Neural cell (in vitro differentiated cells): ENCODE data around the gene ZRANB1. TPM values are rescaled to one million over a fixed set of nuclear protein-coding genes. Genes with fewer than 3 reads are reported as not detected.

Experiments
- H2AFZ ChIP-seq: fragments of 200-600, 300-800 bp; sonication (generic), shearing (Covaris generic); 2 replicates; pipeline ENCODE4 v1.6.0; 2014; ENCODE audit warnings: low read depth, mild to moderate bottlenecking, antibody characterized with exemption, low read length, moderate library complexity
- H3F3A ChIP-seq: fragments of 200-600 bp; shearing (Covaris generic); 2 replicates; pipeline ENCODE4 v1.6.1; 2016; ENCODE audit warnings: mild to moderate bottlenecking, moderate library complexity, mixed read lengths, antibody characterized with exemption, low read length; ENCODE audit not compliant: insufficient read depth, poor library complexity, severe bottlenecking
- H3K27ac ChIP-seq: fragments of 200-600, 300-800 bp; sonication (generic), shearing (Covaris generic); 2 replicates; pipeline ENCODE4 v1.5.1; 2014; ENCODE audit warnings: mild to moderate bottlenecking, low read length, moderate library complexity
- H3K27me3 ChIP-seq: fragments of 300-800, 200-600 bp; sonication (generic), shearing (Covaris generic); 2 replicates; pipeline ENCODE4 v1.6.0; 2014; ENCODE audit warnings: mild to moderate bottlenecking, low read depth, low read length, moderate library complexity; ENCODE audit not compliant: insufficient read depth
- H3K36me3 ChIP-seq: fragments of 300-800, 200-600 bp; sonication (generic), shearing (Covaris generic); 2 replicates; pipeline ENCODE4 v1.5.1; 2014; ENCODE audit warnings: mild to moderate bottlenecking, antibody characterized with exemption, low read length, moderate library complexity; ENCODE audit not compliant: insufficient read depth
- H3K4me2 ChIP-seq: fragments of 300-800, 200-600 bp; sonication (generic), shearing (Covaris generic); 2 replicates; pipeline ENCODE4 v1.6.0; 2014; ENCODE audit warnings: mild to moderate bottlenecking, low read length
- H3K4me3 ChIP-seq: fragments of 300-800, 200-600 bp; sonication (generic), shearing (Covaris generic); 2 replicates; pipeline ENCODE4 v1.5.1; 2014; ENCODE audit warnings: mild to moderate bottlenecking, low read length, moderate library complexity
- H3K79me2 ChIP-seq: fragments of 200-600 bp; shearing (Covaris generic); replicated peaks from 2 replicates; pipeline ENCODE4 v1.6.0; 2014; ENCODE audit warnings: mild to moderate bottlenecking, low read length, moderate library complexity; ENCODE audit not compliant: insufficient read depth
- H3K9ac ChIP-seq: fragments of 300-800, 200-600 bp; sonication (generic), shearing (Covaris generic); 2 replicates; pipeline ENCODE4 v1.6.1; 2016; ENCODE audit warnings: mild to moderate bottlenecking, low read length, mixed read lengths
- H3K9me2 ChIP-seq: fragments of 200-600 bp; shearing (Covaris generic); 2 replicates; pipeline ENCODE4 v1.6.1; 2016; ENCODE audit warnings: mild to moderate bottlenecking, low read length, mixed read lengths; ENCODE audit not compliant: insufficient read depth
- H3K9me3 ChIP-seq: fragments of 200-600, 300-800 bp; sonication (generic), shearing (Covaris generic); 2 replicates; pipeline ENCODE4 v1.6.1; 2016; ENCODE audit warnings: mild to moderate bottlenecking, mixed run types, low read length, moderate library complexity, mixed read lengths
- H4K20me1 ChIP-seq: fragments of 200-600 bp; shearing (Covaris generic); 2 replicates; pipeline ENCODE4 v1.6.1; 2016; ENCODE audit warnings: mild to moderate bottlenecking, mixed run types; ENCODE audit not compliant: insufficient read depth
- CTCF ChIP-seq: fragments of 450-650 bp; IDR thresholded peaks from 2 replicates; pipeline ENCODE4 v1.5.1; 2014; ENCODE audit warnings: antibody characterized with exemption, mild to moderate bottlenecking, moderate library complexity; ENCODE audit not compliant: poor library complexity, severe bottlenecking
- EP300 ChIP-seq: fragments of 450-650 bp; conservative IDR thresholded peaks from 2 replicates; pipeline ENCODE4 v1.6.1; 2014; ENCODE audit warnings: antibody characterized with exemption, mild to moderate bottlenecking, moderate library complexity; ENCODE audit not compliant: poor library complexity, severe bottlenecking
- EZH2 ChIP-seq: fragments of 200-600, 300-800 bp; shearing (Covaris generic), sonication (generic); IDR thresholded peaks from 2 replicates; pipeline ENCODE4 v1.6.1; 2014; ENCODE audit warnings: antibody characterized with exemption, low read length, borderline replicate concordance, mild to moderate bottlenecking; ENCODE audit not compliant: insufficient read depth, poor library complexity, severe bottlenecking
- MXI1 ChIP-seq: fragments of 450-650 bp; conservative IDR thresholded peaks from 2 replicates; pipeline ENCODE4 v1.6.1; 2014; ENCODE audit warnings: antibody characterized with exemption, mild to moderate bottlenecking; ENCODE audit not compliant: poor library complexity, severe bottlenecking
- POLR2AphosphoS5 ChIP-seq: IDR thresholded peaks from 2 replicates; pipeline ENCODE4 v1.6.1; 2012
- RAD21 ChIP-seq: fragments of 450-650 bp; conservative IDR thresholded peaks from 2 replicates; pipeline ENCODE4 v1.6.1; 2014; ENCODE audit warnings: antibody characterized with exemption, mild to moderate bottlenecking, moderate library complexity
- REST ChIP-seq: IDR thresholded peaks from 2 replicates; pipeline ENCODE4 v1.6.1; 2012; ENCODE audit warnings: borderline replicate concordance
- SMC3 ChIP-seq: fragments of 450-650 bp; conservative IDR thresholded peaks from 2 replicates; pipeline ENCODE4 v1.6.1; 2014; ENCODE audit warnings: antibody characterized with exemption, mild to moderate bottlenecking, moderate library complexity; ENCODE audit not compliant: poor library complexity
- TAF1 ChIP-seq: IDR thresholded peaks from 2 replicates; pipeline ENCODE4 v1.6.1; 2012; ENCODE audit warnings: low read depth
- polyA plus RNA-seq: library from polyadenylated mRNA; depleted of rRNA; stranded (reverse); fragments of >200 nt; gene quantifications from 2 replicates; pipeline ENCODE4 v1.2.3, GENCODE V29; 2014

Gene ZRANB1
- polyA plus RNA-seq, 1 donor from 2014 or later, result 47.7 TPM

- TF ChIP-seq MXI1, result no peak
- TF ChIP-seq RAD21, result no peak
Measured at GRCh38 chr10:124911124-124912067, 30.5 kb upstream of the ZRANB1 start (continued).

GRCh38 chr10:124912101-124912886 is 29.6 kb upstream of the ZRANB1 start:
- TF ChIP-seq SMC3 (no peak), REST (no peak), EP300 (no peak), MXI1 (no peak), EZH2 (no peak), CTCF (no peak)
- Histone ChIP-seq H2AFZ (no peak overlapping the region), H3K4me3 (no peak overlapping the region), H3K9me3 (no peaks in the 10 kb centered on the region), H3F3A (peaks cover 3% of the 10 kb centered on the region), H4K20me1 (no peaks in the 10 kb centered on the region), H3K27ac (no peak overlapping the region), H3K27me3 (no peaks in the 10 kb centered on the region), H3K4me2 (no peak overlapping the region), H3K9me2 (no peaks in the 10 kb centered on the region), H3K79me2 (peaks cover 7% of the 10 kb centered on the region), H3K9ac (no peak overlapping the region), H3K36me3 (no peaks in the 10 kb centered on the region)

GRCh38 chr10:124913167-124913566 is 28.8 kb upstream of the ZRANB1 start:
- Histone ChIP-seq H3K79me2 (peaks cover 7% of the 10 kb centered on the region), H3K4me2 (no peak overlapping the region), H2AFZ (no peak overlapping the region), H3K4me3 (no peak overlapping the region), H3K27ac (no peak overlapping the region), H3K9me3 (no peaks in the 10 kb centered on the region), H3K27me3 (no peaks in the 10 kb centered on the region), H3K36me3 (no peaks in the 10 kb centered on the region), H3K9me2 (no peaks in the 10 kb centered on the region), H3F3A (peaks cover 3% of the 10 kb centered on the region), H3K9ac (no peak overlapping the region), H4K20me1 (no peaks in the 10 kb centered on the region)
- TF ChIP-seq POLR2AphosphoS5 (no peak), CTCF (no peak), SMC3 (no peak), TAF1 (no peak), RAD21 (no peak), EP300 (no peak), EZH2 (no peak), MXI1 (no peak), REST (no peak)
